ENCODE data around the gene LIMD2. TPM values are rescaled to one million over a fixed set of nuclear protein-coding genes. Genes with fewer than 3 reads are reported as not detected.

Gene LIMD2
- polyA plus RNA-seq, 1 of the 3 experiments (the other 2 are of a cell fraction) = 78.0 TPM

DNA sequence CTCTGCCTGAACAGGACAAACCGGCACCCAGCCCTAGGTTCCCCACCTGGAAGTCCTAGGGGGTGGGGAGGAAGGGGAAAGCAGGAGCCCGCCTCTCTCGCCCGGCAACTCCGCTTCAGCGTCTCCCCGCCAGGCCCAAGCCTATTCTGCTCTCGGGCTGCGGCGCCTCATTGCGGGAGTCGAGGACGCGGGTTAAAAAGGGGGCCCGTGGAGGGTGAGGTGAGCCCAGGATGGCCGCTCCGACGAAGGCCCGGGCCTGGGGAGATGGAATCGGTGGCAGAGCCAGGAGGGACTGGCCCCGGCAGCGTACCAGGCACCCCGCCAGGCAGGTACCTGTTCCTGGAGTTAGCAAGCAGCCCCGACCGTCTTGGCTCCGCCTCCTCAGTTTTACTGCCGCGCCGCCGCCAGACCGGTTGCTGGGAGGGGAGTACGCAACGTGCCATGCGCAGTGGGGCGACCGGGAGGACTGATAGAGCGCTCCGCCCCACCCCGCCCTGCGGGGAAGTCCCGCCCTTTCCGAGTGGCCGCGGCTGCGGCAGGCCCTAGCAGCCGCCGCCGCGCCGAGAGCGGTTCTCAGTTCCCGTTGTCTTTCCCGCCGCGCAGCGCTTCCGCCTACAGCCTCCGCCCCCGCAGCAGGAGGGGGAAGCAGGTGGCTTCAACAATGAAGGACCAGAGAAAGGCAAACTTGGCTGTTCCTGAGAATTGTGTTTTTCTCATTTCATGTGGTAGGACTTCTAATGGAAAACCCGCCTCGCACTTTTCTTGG, 41.7 kb upstream of the LIMD2 start, which contains the start of gene STRADA:
TSS of gene STRADA (minus strand) at position 392 of the 766 bp plus-strand sequence. CDS start 13,430 bp downstream, outside the sequence.
- peak within 1 kb of the TSS; percentile 75 to 98 for H3K27ac ChIP-seq (ENCODE audit: low read depth in 2 of 2, low read length in 1 of 2)
- H3K9ac ChIP-seq = peak within 1 kb of the TSS; percentile 76
- no peaks in the 10 kb centered on the region for H3K9me3 ChIP-seq
- WGBS (ENCODE audit: low lambda C conversion rate) = 1% methylated on average over 24 of the region's 61 CpGs
- no peaks in the 10 kb centered on the region for H4K20me1 ChIP-seq (ENCODE audit: insufficient read depth)
- peaks cover 23 to 25% of the 10 kb centered on the region in 2 experiments for H3K36me3 ChIP-seq (replicated peaks in 1 of 2; ENCODE audit: control insufficient read depth in 1 of 2, insufficient read depth in 2 of 2, low read length in 1 of 2)
- H3K4me2 ChIP-seq = peak within 1 kb of the TSS; percentile 84
- H3K4me1 ChIP-seq (ENCODE audit: control insufficient read depth in 1 of 2, insufficient read depth in 2 of 2, low read depth in 1 of 2, low read length in 1 of 2) = peaks cover 5 to 6% of the 10 kb centered on the region in 2 experiments; a peak in 3 of 4 replicates
- peak within 1 kb of the TSS; percentile 80 for H2AFZ ChIP-seq (ENCODE audit: low read depth)
- H3K9me2 ChIP-seq = no peaks in the 10 kb centered on the region
- peaks cover 37% of the 10 kb centered on the region for H3K79me2 ChIP-seq (ENCODE audit: insufficient read depth)
- peak; percentile 100 for DNase-seq
- ChIA-PET POLR2A (interaction anchor here (0.6 to 1.6 kb wide), 10 partner anchors 19 to 120 kb away, joined by 3 to 15 read pairs (median 3); partner anchors contain the start of genes CCDC47, DDX42 and MAP3K3), CTCF (interaction anchor here (0.6 to 1.6 kb wide), 6 partner anchors 14 to 129 kb away, joined by 3 to 6 read pairs (median 3); no protein-coding TSS in a partner anchor)
- no peaks in the 10 kb centered on the region for H3K27me3 ChIP-seq (ENCODE audit: insufficient read depth)
- TF ChIP-seq YY1 (IDR thresholded peaks at IDR 0.05; ENCODE audit: low read depth) = peak; percentile 68
- TF ChIP-seq, protein P1, sequence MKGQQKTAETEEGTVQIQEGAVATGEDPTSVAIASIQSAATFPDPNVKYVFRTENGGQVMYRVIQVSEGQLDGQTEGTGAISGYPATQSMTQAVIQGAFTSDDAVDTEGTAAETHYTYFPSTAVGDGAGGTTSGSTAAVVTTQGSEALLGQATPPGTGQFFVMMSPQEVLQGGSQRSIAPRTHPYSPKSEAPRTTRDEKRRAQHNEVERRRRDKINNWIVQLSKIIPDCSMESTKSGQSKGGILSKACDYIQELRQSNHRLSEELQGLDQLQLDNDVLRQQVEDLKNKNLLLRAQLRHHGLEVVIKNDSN (IDR thresholded peaks at IDR 0.05; ENCODE audit: borderline replicate concordance, low read depth) = no peak; the same call in none of the 2 replicates
- TF ChIP-seq TAF1 (IDR thresholded peaks at IDR 0.05; ENCODE audit: borderline replicate concordance, low read depth, low read length) = peak; percentile 90
- TF ChIP-seq, protein P2, sequence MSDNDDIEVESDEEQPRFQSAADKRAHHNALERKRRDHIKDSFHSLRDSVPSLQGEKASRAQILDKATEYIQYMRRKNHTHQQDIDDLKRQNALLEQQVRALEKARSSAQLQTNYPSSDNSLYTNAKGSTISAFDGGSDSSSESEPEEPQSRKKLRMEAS (IDR thresholded peaks at IDR 0.05; ENCODE audit: low read depth) = peak; percentile 95
- TF ChIP-seq ELF1 (IDR thresholded peaks at IDR 0.05) = peak; percentile 91
- TF ChIP-seq NFIC (IDR thresholded peaks at IDR 0.05; ENCODE audit: borderline replicate concordance) = peak; percentile 25; the same call in 1 of the 2 replicates
- peak; percentile 89 for TF ChIP-seq NRF1 (IDR thresholded peaks at IDR 0.05; ENCODE audit: low read depth, low read length)
- TF ChIP-seq TEAD4 (IDR thresholded peaks at IDR 0.05; ENCODE audit: borderline replicate concordance, insufficient read depth) = no peak; the same call in 1 of the 2 replicates
- peak; percentile 40 for TF ChIP-seq TCF12 (IDR thresholded peaks at IDR 0.05)
- no peak for TF ChIP-seq FOXM1 (IDR thresholded peaks at IDR 0.05; ENCODE audit: low read depth)
- TF ChIP-seq, protein P3, sequence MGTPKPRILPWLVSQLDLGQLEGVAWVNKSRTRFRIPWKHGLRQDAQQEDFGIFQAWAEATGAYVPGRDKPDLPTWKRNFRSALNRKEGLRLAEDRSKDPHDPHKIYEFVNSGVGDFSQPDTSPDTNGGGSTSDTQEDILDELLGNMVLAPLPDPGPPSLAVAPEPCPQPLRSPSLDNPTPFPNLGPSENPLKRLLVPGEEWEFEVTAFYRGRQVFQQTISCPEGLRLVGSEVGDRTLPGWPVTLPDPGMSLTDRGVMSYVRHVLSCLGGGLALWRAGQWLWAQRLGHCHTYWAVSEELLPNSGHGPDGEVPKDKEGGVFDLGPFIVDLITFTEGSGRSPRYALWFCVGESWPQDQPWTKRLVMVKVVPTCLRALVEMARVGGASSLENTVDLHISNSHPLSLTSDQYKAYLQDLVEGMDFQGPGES (IDR thresholded peaks at IDR 0.05; ENCODE audit: low read depth, low read length) = no peak
- TF ChIP-seq GABPA (IDR thresholded peaks at IDR 0.05; ENCODE audit: low read depth) = peak; percentile 79
- peak; percentile 25; the same call in 1 of the 2 replicates for TF ChIP-seq SMC3 (IDR thresholded peaks at IDR 0.05; ENCODE audit: low read depth, low read length)
- TF ChIP-seq POLR2AphosphoS5 (IDR thresholded peaks at IDR 0.05; ENCODE audit: low read depth, low read length) = peak; percentile 97
- peak in 1 of 2 experiments; percentile 54; a peak in 3 of 4 replicates for TF ChIP-seq EP300 (IDR thresholded peaks at IDR 0.05; ENCODE audit: borderline replicate concordance in 1 of 2, low read depth in 1 of 2, low read length in 1 of 2)
- TF ChIP-seq, protein P4, sequence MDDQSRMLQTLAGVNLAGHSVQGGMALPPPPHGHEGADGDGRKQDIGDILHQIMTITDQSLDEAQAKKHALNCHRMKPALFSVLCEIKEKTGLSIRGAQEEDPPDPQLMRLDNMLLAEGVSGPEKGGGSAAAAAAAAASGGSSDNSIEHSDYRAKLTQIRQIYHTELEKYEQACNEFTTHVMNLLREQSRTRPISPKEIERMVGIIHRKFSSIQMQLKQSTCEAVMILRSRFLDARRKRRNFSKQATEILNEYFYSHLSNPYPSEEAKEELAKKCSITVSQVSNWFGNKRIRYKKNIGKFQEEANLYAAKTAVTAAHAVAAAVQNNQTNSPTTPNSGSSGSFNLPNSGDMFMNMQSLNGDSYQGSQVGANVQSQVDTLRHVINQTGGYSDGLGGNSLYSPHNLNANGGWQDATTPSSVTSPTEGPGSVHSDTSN (IDR thresholded peaks at IDR 0.05) = peak; percentile 32; the same call in 1 of the 2 replicates
- TF ChIP-seq RAD21 (IDR thresholded peaks at IDR 0.05; ENCODE audit: low read length) = peak; percentile 13; the same call in 1 of the 2 replicates
- peak; percentile 87 for TF ChIP-seq MXI1 (IDR thresholded peaks at IDR 0.05; ENCODE audit: low read depth, low read length)
- TF ChIP-seq, protein P5, sequence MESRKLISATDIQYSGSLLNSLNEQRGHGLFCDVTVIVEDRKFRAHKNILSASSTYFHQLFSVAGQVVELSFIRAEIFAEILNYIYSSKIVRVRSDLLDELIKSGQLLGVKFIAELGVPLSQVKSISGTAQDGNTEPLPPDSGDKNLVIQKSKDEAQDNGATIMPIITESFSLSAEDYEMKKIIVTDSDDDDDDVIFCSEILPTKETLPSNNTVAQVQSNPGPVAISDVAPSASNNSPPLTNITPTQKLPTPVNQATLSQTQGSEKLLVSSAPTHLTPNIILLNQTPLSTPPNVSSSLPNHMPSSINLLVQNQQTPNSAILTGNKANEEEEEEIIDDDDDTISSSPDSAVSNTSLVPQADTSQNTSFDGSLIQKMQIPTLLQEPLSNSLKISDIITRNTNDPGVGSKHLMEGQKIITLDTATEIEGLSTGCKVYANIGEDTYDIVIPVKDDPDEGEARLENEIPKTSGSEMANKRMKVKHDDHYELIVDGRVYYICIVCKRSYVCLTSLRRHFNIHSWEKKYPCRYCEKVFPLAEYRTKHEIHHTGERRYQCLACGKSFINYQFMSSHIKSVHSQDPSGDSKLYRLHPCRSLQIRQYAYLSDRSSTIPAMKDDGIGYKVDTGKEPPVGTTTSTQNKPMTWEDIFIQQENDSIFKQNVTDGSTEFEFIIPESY (IDR thresholded peaks at IDR 0.05; ENCODE audit: borderline replicate concordance, low read depth) = peak; percentile 55; the same call in 1 of the 2 replicates
- peak; percentile 91 for TF ChIP-seq SIN3A (IDR thresholded peaks at IDR 0.05; ENCODE audit: borderline replicate concordance, low read depth, low read length)
- TF ChIP-seq CHD2 (IDR thresholded peaks at IDR 0.05; ENCODE audit: low read length, partially characterized antibody) = peak; percentile 92
- TF ChIP-seq, protein P6, sequence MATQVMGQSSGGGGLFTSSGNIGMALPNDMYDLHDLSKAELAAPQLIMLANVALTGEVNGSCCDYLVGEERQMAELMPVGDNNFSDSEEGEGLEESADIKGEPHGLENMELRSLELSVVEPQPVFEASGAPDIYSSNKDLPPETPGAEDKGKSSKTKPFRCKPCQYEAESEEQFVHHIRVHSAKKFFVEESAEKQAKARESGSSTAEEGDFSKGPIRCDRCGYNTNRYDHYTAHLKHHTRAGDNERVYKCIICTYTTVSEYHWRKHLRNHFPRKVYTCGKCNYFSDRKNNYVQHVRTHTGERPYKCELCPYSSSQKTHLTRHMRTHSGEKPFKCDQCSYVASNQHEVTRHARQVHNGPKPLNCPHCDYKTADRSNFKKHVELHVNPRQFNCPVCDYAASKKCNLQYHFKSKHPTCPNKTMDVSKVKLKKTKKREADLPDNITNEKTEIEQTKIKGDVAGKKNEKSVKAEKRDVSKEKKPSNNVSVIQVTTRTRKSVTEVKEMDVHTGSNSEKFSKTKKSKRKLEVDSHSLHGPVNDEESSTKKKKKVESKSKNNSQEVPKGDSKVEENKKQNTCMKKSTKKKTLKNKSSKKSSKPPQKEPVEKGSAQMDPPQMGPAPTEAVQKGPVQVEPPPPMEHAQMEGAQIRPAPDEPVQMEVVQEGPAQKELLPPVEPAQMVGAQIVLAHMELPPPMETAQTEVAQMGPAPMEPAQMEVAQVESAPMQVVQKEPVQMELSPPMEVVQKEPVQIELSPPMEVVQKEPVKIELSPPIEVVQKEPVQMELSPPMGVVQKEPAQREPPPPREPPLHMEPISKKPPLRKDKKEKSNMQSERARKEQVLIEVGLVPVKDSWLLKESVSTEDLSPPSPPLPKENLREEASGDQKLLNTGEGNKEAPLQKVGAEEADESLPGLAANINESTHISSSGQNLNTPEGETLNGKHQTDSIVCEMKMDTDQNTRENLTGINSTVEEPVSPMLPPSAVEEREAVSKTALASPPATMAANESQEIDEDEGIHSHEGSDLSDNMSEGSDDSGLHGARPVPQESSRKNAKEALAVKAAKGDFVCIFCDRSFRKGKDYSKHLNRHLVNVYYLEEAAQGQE (IDR thresholded peaks at IDR 0.05; ENCODE audit: low read depth, low read length) = no peak
- TF ChIP-seq JUND (IDR thresholded peaks at IDR 0.05) = no peak
- H3K4me3 ChIP-seq (ENCODE audit: low read depth in 2 of 2, low read length in 1 of 2) = peak within 1 kb of the TSS; percentile 77 to 83
- H3F3A ChIP-seq (replicated peaks; ENCODE audit: insufficient read depth) = peaks cover 30% of the 10 kb centered on the region

All from SK-N-SH (cell line).